ENCODE results near the gene PPP1R9A. TPM values are rescaled to one million over a fixed set of nuclear protein-coding genes. Genes with fewer than 3 reads are reported as not detected.

Gene PPP1R9A
- total and polyA plus RNA-seq, 3 experiments from 2014 or later = 0.02 TPM; not detected in 2

DNA sequence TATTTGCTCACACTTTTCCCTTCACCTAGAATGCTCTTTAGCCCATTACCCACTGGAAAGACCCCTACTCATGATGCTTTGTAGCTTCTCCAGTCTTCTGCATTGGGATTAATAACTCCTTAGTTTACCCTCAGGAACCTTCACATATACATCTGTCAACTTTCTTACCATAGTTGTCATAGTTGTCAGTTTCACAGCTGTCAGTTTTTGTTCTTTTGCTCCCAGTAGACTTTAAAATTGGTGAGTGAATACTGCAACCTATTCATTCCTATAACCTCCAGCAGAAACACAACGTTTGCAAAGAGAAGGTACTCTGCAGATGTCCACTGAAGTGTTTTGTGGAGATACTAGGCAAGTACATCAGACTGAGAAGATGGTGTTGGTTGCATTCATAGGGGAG, 414.3 kb downstream of the PPP1R9A start:
- Mint-ChIP-seq H3K36me3 (peaks cover 0 to 6% (median 0%) of the 10 kb centered on the region in 3 donors), H3K27me3 (peaks cover 7 to 19% of the 10 kb centered on the region in 2 donors), H3K4me1 (peaks cover 0 to 9% (median 2%) of the 10 kb centered on the region in 3 donors), H3K27ac (no peak overlapping the region), H3K4me3 (no peak overlapping the region), H3K9me3 (no peaks in the 10 kb centered on the region)
- DNase-seq = no peak
- ChIA-PET CTCF (interaction anchor here (1.7 kb wide), 1 partner anchor 9 kb away, joined by 3 read pairs; no protein-coding TSS in a partner anchor), POLR2A (no interaction called here)
- H3K36me3 ChIP-seq (ENCODE audit: insufficient read depth, low read length) = no peaks in the 10 kb centered on the region
- no peak overlapping the region for H3K4me3 ChIP-seq (ENCODE audit: low read length)
- H3K9me3 ChIP-seq (ENCODE audit: low read length) = no peaks in the 10 kb centered on the region
- H3K27ac ChIP-seq (ENCODE audit: low read depth, low read length) = no peak overlapping the region
- H3K27me3 ChIP-seq (ENCODE audit: insufficient read depth, low read length, poor library complexity, severe bottlenecking) = peaks cover 7% of the 10 kb centered on the region
- no peaks in the 10 kb centered on the region for H3K4me1 ChIP-seq (ENCODE audit: insufficient read depth, low read length)

DNA sequence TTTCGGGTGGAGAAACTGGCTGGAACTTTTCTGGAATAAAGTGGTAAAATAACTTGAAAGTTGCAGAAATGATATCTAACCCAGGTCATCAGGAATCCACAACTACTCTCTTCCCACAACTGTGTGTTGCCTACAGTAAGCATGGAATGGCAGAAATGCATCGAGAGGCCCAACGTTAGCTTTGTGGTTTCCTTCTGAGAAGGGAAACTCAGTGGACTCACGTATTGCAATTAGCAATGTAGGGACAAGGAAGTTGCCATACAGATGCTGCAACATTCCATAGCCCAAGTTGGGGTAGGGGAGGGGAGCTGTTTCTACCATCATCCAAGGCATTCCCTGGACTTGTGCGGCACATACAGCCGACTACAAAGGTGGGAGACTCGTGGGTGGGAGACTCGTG, 415.0 kb downstream of the PPP1R9A start:
- Mint-ChIP-seq H3K9me3 (no peaks in the 10 kb centered on the region), H3K27ac (no peak overlapping the region), H3K4me1 (peaks cover 0 to 9% (median 2%) of the 10 kb centered on the region in 3 donors), H3K4me3 (no peak overlapping the region), H3K36me3 (peaks cover 0 to 6% (median 0%) of the 10 kb centered on the region in 3 donors), H3K27me3 (peaks cover 7 to 19% of the 10 kb centered on the region in 2 donors)
- H3K4me3 ChIP-seq (ENCODE audit: low read length) = no peak overlapping the region
- no peaks in the 10 kb centered on the region for H3K36me3 ChIP-seq (ENCODE audit: insufficient read depth, low read length)
- POLR2A ChIA-PET = no interaction called here
- H3K27me3 ChIP-seq (ENCODE audit: insufficient read depth, low read length, poor library complexity, severe bottlenecking) = peaks cover 7% of the 10 kb centered on the region
- CTCF ChIA-PET = interaction anchor here (0.8 to 1.7 kb wide), 2 partner anchors 9 to 11 kb away, joined by 3 read pairs; no protein-coding TSS in a partner anchor
- H3K9me3 ChIP-seq (ENCODE audit: low read length) = no peaks in the 10 kb centered on the region
- no peak overlapping the region for H3K27ac ChIP-seq (ENCODE audit: low read depth, low read length)
- no peaks in the 10 kb centered on the region for H3K4me1 ChIP-seq (ENCODE audit: insufficient read depth, low read length)
- no peak for DNase-seq

DNA sequence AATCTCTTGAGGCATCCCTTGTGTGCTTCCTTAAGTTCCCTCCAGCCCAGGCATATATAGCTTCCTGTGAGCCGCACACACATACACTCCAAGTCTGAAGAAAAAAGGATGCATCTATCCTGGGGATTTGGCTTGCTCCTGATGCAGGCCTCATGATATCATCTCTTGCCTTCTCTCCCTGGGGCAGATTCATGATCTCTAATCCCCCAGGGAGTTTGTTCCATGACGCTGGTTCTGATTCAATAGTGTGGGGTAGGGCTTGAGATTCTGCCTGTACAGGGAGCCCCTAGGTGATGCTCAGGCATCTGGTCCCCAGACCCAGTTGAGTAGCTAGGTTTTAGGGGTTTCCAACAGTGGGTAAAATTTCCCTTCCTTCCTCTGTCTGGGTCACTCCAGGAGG, 415.5 kb downstream of the PPP1R9A start:
- POLR2A ChIA-PET = no interaction called here
- no peaks in the 10 kb centered on the region for H3K4me1 ChIP-seq (ENCODE audit: insufficient read depth, low read length)
- H3K27me3 ChIP-seq (ENCODE audit: insufficient read depth, low read length, poor library complexity, severe bottlenecking) = peaks cover 7% of the 10 kb centered on the region
- no peak for DNase-seq
- Mint-ChIP-seq H3K9me3 (no peaks in the 10 kb centered on the region), H3K27ac (no peak overlapping the region), H3K4me3 (no peak overlapping the region), H3K36me3 (peaks cover 0 to 6% (median 0%) of the 10 kb centered on the region in 3 donors), H3K4me1 (peaks cover 0 to 9% (median 2%) of the 10 kb centered on the region in 3 donors), H3K27me3 (peaks cover 7 to 19% of the 10 kb centered on the region in 2 donors)
- H3K4me3 ChIP-seq (ENCODE audit: low read length) = no peak overlapping the region
- H3K36me3 ChIP-seq (ENCODE audit: insufficient read depth, low read length) = no peaks in the 10 kb centered on the region
- no peaks in the 10 kb centered on the region for H3K9me3 ChIP-seq (ENCODE audit: low read length)
- H3K27ac ChIP-seq (ENCODE audit: low read depth, low read length) = no peak overlapping the region
- CTCF ChIA-PET = interaction anchor here (0.8 kb wide), 1 partner anchor 12 kb away, joined by 3 read pairs; no protein-coding TSS in a partner anchor

DNA sequence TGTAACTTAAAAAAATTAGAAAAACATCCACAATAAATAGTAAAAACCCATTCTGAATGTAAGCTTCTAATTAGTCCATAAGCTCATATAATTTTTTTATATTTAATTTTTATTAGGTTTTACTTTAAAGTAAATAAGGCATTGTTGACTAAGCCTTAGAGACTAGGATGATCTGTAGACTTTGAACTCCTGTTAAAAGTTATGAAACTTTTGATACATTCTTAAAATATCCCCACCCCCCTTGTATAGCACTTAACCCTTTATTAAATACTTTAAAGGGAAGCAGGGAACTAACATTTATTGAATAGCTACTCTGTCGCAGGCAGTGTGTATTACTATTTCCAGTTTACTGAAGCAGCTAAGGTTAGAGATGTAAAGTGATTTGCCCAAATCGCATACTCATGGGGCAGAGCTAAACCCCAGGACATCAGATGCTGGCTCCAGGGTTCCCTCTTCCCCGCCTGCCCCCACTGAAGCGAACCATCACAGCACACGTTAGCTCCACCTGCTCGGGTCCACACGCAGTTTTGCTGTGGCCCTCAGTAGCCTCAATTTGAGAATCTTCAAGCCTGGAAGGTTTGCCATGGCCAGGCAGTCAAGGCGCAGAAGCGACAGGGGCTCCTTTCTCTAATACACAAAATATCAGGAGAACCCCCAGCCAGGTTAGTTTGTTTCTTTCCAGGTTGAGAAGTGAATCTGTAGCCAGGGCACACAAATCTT, 416.2 kb downstream of the PPP1R9A start:
- DNase-seq = no peak
- Histone ChIP-seq H3K27ac (ENCODE audit: low read depth, low read length) (no peak overlapping the region), H3K27me3 (ENCODE audit: insufficient read depth, low read length, poor library complexity, severe bottlenecking) (peaks cover 7% of the 10 kb centered on the region), H3K36me3 (ENCODE audit: insufficient read depth, low read length) (no peaks in the 10 kb centered on the region), H3K9me3 (ENCODE audit: low read length) (no peaks in the 10 kb centered on the region), H3K4me1 (ENCODE audit: insufficient read depth, low read length) (no peaks in the 10 kb centered on the region), H3K4me3 (ENCODE audit: low read length) (no peak overlapping the region)
- H3K27ac Mint-ChIP-seq = no peak overlapping the region
- peaks cover 0 to 9% (median 2%) of the 10 kb centered on the region in 3 donors for H3K4me1 Mint-ChIP-seq
- H3K36me3 Mint-ChIP-seq = peaks cover 0 to 6% (median 0%) of the 10 kb centered on the region in 3 donors
- ChIA-PET POLR2A (no interaction called here), CTCF (no interaction called here)
- H3K9me3 Mint-ChIP-seq = no peaks in the 10 kb centered on the region
- H3K4me3 Mint-ChIP-seq = peak overlapping the region in 1 of 7 donors; percentile 57
- H3K27me3 Mint-ChIP-seq = peaks cover 7 to 19% of the 10 kb centered on the region in 2 donors

DNA sequence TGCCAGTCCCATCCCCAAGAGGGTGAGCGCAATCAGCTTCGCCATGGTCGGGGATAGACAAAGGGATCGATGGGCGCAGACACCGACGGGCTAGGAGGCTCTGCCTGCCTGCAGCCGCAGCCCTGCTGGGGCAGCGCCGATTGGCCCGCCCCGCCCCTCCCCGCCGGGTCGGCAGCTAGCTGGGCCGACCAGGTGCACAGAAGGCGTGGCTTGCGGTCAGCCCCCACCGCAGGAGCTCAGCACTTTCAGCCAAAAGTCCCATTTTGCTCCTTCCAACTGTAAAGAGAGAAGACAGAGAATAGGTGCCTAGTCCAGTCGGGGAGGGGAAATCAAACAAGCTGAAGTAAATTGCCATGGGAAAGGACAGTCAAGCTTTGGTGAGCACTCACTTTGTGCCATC, 417.0 kb downstream of the PPP1R9A start, which contains the start of gene PON1:
TSS of gene PON1 (minus strand) at position 102 of the 400 bp plus-strand sequence. CDS start at position 45, 57 bp downstream.
- Histone ChIP-seq H3K27ac (ENCODE audit: low read depth, low read length) (no peak within 1 kb of the TSS), H3K4me1 (ENCODE audit: insufficient read depth, low read length) (no peaks in the 10 kb centered on the region), H3K4me3 (ENCODE audit: low read length) (no peak within 1 kb of the TSS), H3K27me3 (ENCODE audit: insufficient read depth, low read length, poor library complexity, severe bottlenecking) (peaks cover 7% of the 10 kb centered on the region), H3K36me3 (ENCODE audit: insufficient read depth, low read length) (no peaks in the 10 kb centered on the region), H3K9me3 (ENCODE audit: low read length) (no peaks in the 10 kb centered on the region)
- H3K27ac Mint-ChIP-seq = no peak within 1 kb of the TSS
- peaks cover 0 to 9% (median 3%) of the 10 kb centered on the region in 3 donors for H3K4me1 Mint-ChIP-seq
- peaks cover 0 to 6% (median 0%) of the 10 kb centered on the region in 3 donors for H3K36me3 Mint-ChIP-seq
- DNase-seq = peak in 3 of 5 donors; percentile 15 to 53 (median 17)
- no peaks in the 10 kb centered on the region for H3K9me3 Mint-ChIP-seq
- ChIA-PET CTCF (no interaction called here), POLR2A (no interaction called here)
- peak within 1 kb of the TSS in 3 of 7 donors; percentile 17 to 57 (median 20) for H3K4me3 Mint-ChIP-seq
- peaks cover 7 to 19% of the 10 kb centered on the region in 2 donors for H3K27me3 Mint-ChIP-seq

DNA sequence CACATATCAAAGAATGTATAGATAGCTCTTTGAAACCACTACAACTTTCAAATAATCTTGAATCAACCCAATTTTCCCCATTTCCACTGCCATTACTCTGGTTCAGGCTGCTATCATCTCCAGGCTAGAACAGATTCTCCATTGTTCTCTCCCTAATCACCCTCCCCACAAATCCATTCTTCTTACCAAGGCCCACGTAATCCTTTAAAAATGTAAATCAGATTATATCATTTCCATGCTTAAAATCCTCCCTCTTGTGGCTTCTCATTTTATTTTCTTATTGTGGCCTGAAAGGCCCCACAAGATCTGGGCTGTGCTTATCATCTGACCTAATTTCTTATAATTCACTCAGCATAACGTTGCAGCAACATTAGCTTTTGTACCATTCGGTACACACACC, 420.0 kb downstream of the PPP1R9A start:
- no peak overlapping the region for H3K4me3 ChIP-seq (ENCODE audit: low read length)
- Mint-ChIP-seq H3K27ac (no peak overlapping the region), H3K27me3 (peaks cover 7 to 19% of the 10 kb centered on the region in 2 donors), H3K4me1 (peaks cover 12 to 24% (median 16%) of the 10 kb centered on the region in 3 donors), H3K36me3 (peaks cover 0 to 6% (median 0%) of the 10 kb centered on the region in 3 donors), H3K4me3 (no peak overlapping the region), H3K9me3 (no peaks in the 10 kb centered on the region)
- H3K27ac ChIP-seq (ENCODE audit: low read depth, low read length) = no peak overlapping the region
- no peak for DNase-seq
- no peaks in the 10 kb centered on the region for H3K36me3 ChIP-seq (ENCODE audit: insufficient read depth, low read length)
- H3K9me3 ChIP-seq (ENCODE audit: low read length) = no peaks in the 10 kb centered on the region
- peaks cover 7% of the 10 kb centered on the region for H3K27me3 ChIP-seq (ENCODE audit: insufficient read depth, low read length, poor library complexity, severe bottlenecking)
- H3K4me1 ChIP-seq (ENCODE audit: insufficient read depth, low read length) = peaks cover 5% of the 10 kb centered on the region
- ChIA-PET POLR2A (no interaction called here), CTCF (no interaction called here)

DNA sequence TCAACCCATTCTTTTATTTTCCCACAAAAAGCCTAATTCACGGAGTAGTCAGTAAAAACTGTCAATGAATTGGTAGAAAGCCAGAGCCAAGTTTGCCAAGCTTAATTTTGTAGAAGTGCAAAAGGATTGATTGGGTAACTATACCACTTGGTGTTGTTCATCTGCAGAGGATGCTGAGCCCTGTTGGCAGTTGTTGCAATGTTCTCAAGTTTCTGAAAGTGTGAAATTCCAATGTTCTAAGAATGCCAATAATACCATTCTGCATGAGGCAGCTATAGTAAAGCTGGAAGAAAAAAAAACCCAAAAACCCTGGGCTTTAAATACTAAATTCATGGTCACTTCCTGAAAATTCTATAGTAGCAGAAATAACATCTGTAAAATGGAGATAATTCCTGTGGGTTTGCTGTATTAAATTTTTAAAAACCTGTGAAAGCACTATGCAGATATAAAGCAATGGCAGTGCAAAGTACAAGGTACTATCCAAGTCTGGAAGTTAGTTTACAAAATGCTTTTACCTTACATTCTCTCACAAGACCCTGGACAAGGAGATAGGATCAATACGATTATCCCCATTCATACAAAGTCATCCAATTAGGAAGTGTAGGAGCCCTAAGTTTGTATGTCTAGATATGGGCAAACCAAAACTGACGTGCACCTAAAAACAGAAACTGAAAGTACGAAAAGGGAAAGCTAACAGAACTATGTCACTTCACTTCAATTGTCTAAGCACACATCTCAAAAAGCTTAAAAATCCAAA, 423.0 kb downstream of the PPP1R9A start:
- peak in 2 of 5 donors; percentile 7 to 16 for DNase-seq
- H3K4me3 ChIP-seq (ENCODE audit: low read length) = peak overlapping the region; percentile 31
- H3K4me3 Mint-ChIP-seq = peak overlapping the region; percentile 49 to 83 (median 77)
- peaks cover 10 to 20% (median 17%) of the 10 kb centered on the region in 3 donors for H3K4me1 Mint-ChIP-seq
- CTCF ChIA-PET = no interaction called here
- POLR2A ChIA-PET = no interaction called here
- peaks cover 0 to 10% of the 10 kb centered on the region in 2 donors for H3K27me3 Mint-ChIP-seq
- no peaks in the 10 kb centered on the region for H3K27me3 ChIP-seq (ENCODE audit: insufficient read depth, low read length, poor library complexity, severe bottlenecking)
- H3K27ac Mint-ChIP-seq = peak overlapping the region in 7 of 8 donors; percentile 61 to 89 (median 76)
- no peaks in the 10 kb centered on the region for H3K9me3 ChIP-seq (ENCODE audit: low read length)
- no peaks in the 10 kb centered on the region for H3K9me3 Mint-ChIP-seq
- H3K4me1 ChIP-seq (ENCODE audit: insufficient read depth, low read length) = peaks cover 5% of the 10 kb centered on the region
- no peak overlapping the region for H3K27ac ChIP-seq (ENCODE audit: low read depth, low read length)
- H3K36me3 ChIP-seq (ENCODE audit: insufficient read depth, low read length) = no peaks in the 10 kb centered on the region
- H3K36me3 Mint-ChIP-seq = peaks cover 0 to 6% (median 0%) of the 10 kb centered on the region in 3 donors

DNA sequence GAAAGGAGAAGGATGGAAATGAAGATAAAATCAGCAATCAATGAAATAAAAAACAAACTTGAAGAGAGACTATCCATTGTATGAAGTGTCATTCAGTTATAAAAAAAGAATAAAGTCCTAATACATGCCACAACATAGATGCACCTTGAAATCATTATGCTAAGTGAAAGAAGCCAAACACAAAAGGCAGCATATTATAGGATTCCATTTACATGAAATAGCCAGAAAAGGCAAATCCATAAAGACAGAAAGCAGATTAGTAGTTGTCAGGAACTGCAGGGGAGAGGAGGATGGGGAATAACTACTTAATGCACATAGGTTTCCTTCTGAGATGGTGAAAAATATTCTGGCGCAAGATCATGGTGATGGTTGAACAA, 423.6 kb downstream of the PPP1R9A start:
- POLR2A ChIA-PET = no interaction called here

More for the DNA sequence above, 423.6 kb downstream of the PPP1R9A start:
- peaks cover 0 to 5% of the 10 kb centered on the region in 2 donors for H3K27me3 Mint-ChIP-seq
- Histone ChIP-seq H3K9me3 (ENCODE audit: low read length) (no peaks in the 10 kb centered on the region), H3K4me3 (ENCODE audit: low read length) (peak overlapping the region; percentile 31), H3K27ac (ENCODE audit: low read depth, low read length) (no peak overlapping the region), H3K36me3 (ENCODE audit: insufficient read depth, low read length) (no peaks in the 10 kb centered on the region), H3K4me1 (ENCODE audit: insufficient read depth, low read length) (peaks cover 5% of the 10 kb centered on the region), H3K27me3 (ENCODE audit: insufficient read depth, low read length, poor library complexity, severe bottlenecking) (no peaks in the 10 kb centered on the region)
- peaks cover 10 to 20% (median 15%) of the 10 kb centered on the region in 3 donors for H3K4me1 Mint-ChIP-seq
- peaks cover 0 to 5% (median 0%) of the 10 kb centered on the region in 3 donors for H3K36me3 Mint-ChIP-seq
- H3K27ac Mint-ChIP-seq = peak overlapping the region in 7 of 8 donors; percentile 61 to 89 (median 76)
- H3K4me3 Mint-ChIP-seq = peak overlapping the region; percentile 49 to 83 (median 77)
- H3K9me3 Mint-ChIP-seq = no peaks in the 10 kb centered on the region
- no peak for DNase-seq
- CTCF ChIA-PET = no interaction called here
